T-helper 2 cell (primary cell): ENCODE results near the gene AP1AR.

Experiments
- DNase-seq, 5 experiments: peaks; one replicate each; pipeline versions ENCODE4 v3.0.0 to v3.0.0-alpha.2; 2012 to 2022

The AP1AR gene

DNA sequence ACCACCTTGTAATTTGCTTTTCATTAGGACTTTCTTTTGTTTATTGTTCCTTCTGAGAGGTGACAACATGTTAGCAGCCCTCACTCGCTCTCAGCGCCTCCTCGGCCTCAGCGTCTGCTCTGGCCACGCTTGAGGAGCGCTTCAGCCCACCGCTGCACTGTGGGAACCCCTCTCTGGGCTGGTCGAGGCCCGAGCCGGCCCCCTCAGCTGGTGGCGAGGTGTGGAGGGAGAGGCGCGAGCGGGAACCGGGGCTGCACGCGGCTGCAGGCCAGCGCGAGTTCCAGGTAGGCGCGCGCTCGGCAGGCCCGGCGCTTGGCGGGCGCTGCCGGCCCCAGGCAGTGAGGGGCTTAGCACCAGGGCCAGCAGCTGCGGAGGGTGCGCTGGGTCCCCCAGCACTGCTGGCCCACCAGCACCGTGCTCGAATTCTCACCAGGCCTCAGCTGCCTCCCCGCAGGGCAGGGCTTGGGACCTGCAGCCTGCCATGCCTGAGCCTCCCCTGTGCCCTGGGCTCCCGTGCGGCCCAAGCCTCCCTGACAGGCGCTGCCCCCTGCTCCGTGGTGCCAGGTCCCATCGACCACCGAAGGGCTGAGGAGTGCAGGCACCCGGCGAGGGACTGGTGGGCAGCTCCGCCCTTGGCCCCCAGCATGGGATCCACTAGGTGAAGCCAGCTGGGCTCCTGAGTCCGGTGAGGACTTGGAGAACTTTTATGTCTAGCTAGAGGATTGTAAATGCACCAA lies 9.2 kb upstream of the AP1AR start:
- no peak for DNase-seq

GRCh38 chr4:112225157-112225556 lies 6.4 kb upstream of the AP1AR start:
- no peak for DNase-seq

GRCh38 chr4:112230879-112231778 lies 458 bp upstream of the AP1AR start:
- DNase-seq = peak; percentile 94 to 97 (median 95)

DNA sequence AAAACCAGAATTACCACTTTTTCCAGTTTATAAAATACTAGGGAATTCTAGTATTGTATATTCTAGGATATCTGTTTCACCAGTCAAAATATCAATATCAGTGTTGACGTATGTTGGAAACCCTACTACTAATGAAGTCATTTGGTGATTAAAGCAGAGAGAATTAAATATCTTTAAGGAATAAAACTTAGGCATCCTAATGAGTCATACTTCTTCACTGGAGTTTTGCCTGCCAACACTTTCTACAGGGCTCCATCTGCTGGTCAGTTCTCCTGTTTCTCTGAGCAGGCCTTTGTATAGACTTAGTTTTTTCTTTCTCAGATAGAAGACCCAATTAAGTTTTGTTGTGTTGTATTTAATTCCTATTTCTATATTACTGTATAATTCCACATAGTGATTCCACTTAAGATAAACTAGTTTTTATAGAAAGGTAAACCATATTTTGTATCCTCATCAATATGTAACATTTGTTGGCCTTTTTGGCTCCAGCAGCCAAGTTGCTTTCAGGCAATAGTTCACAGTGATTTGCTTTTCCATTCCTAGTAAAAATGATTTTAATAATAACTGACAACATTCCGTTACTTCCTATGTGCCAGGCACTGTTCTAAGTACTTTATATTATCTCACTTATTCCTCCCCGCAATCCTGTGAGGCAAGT lies 3.5 kb downstream of the AP1AR start:
- DNase-seq = peak in 3 of 5 experiments; percentile 18 to 71 (median 37)

GRCh38 chr4:112236040-112236439 lies 4.5 kb downstream of the AP1AR start:
- DNase-seq = no peak

GRCh38 chr4:112238833-112239232 lies 7.2 kb downstream of the AP1AR start:
- no peak for DNase-seq

GRCh38 chr4:112245383-112245782 lies 13.8 kb downstream of the AP1AR start:
- DNase-seq = no peak

GRCh38 chr4:112247021-112247420 lies 15.4 kb downstream of the AP1AR start:
- DNase-seq = no peak

DNA sequence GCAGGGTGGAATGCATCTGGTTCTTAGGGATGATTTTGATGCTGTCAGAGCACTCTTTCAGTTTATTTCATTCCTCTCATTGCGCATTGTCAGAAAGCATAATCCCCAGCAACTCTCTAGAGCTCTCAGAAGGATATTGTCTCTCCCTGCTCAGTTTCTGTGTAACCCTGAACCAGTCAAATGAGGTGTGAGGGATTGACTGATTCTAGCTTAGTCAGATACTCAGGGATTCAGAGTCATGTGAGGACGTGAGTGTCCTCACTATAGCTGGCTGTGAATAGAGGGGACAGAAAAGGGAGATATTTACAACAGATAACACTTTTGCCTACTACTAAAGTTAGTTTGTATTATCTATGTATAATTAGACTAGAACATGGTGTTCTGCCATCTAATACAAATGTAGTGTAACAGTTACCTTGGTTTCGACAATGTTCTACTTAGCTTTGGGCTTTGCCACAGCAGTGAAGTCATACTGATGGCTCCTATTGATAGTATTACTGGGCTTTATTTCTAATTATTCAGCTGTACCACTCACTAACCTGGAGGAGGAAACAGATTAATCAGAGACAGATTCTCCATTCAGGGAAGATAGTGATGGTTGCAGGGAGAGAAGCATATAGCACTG lies 19.5 kb downstream of the AP1AR start:
- no peak for DNase-seq

GRCh38 chr4:112252234-112252633 lies 20.6 kb downstream of the AP1AR start:
- DNase-seq = no peak

DNA sequence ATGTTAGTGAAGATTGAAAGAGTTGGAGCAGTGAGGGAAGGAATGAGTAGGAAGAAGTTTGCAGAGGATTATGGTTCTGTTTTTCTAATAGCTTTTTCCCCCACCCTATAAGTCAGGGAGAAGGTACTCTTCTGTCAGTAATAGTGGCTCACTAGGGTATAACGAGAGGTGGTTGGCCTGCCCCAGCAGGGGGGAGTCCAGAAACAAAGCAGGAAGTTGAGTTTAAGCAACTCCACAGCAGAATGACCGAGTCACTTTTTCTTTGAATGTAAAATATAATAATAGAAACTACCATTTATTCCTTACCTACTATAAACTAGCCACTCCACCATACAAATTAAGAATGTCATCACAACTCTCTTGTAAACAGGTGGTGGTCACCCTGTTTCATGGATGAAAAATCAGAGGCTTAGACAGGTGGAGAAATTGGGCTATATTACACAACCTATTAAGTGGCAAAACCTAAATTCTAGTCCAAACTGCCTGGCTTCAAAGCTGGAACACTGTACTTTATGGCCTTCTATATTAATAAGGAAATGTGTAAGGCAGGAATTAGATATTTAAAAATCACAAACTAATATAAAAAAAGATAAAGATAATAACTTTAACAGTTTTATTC lies 21.9 kb downstream of the AP1AR start:
- no peak for DNase-seq

GRCh38 chr4:112257098-112257497 lies 25.5 kb downstream of the AP1AR start:
- DNase-seq = no peak

DNA sequence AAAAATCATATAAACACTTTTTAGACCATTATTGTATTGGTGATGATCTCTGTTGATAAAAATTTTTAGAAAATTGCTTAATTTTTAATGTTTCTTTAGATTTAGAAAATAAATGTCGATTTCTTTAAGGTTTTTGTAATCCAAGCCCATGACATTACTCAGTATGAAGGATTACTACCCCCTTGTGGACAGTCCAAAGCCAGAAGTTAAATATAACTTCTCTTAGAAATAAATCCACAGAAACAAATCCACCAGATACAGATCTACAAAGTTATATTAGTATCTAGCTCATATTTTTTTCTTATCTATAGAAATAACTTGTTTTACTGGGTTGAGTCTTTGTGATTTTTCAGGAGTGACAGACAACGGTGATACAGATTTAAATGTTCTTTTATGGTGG lies 35.2 kb downstream of the AP1AR start:
- DNase-seq = peak in 1 of 5 experiments; percentile 25

GRCh38 chr4:112270051-112270450 lies 38.5 kb downstream of the AP1AR start:
- no peak for DNase-seq

DNA sequence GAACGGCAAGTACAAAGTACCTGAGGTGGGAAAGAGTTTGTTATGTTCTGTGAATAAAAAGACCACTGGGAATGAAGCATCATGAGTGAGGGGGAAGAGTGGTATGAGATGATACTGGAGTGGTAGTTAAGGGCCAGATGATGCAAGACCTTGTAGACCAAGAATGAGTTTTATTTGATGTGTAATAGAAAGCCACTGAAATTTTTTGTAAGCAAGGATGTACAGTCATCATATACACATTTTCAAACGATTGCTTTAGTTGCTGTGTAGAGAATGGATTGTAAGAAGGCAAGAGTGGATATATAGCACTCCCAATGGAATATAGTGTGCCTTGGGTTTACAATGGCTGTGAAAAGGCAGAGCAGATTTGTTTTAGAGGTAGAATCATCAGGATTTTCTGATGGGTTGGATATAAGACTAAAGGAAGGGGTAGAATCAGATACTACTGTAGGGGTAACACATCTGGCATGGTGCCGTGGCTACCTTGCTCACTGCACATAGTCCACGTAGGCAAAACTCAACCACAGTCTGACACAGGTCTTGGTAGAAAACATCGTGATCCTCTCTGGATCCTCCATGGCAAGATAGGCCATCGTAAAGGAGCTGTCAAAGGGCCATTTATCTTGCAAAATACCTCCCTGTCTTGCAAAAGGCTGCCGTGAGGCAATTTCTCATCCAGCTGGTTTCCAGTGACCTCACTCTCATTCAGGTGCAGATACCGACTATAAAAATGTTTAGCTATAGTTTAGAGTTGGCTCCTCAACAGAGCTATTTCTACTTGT lies 39.2 kb downstream of the AP1AR start:
- no peak for DNase-seq

- no peak for DNase-seq
These were observed 40.7 kb downstream of the AP1AR start for GRCh38 chr4:112272292-112272691.

DNA sequence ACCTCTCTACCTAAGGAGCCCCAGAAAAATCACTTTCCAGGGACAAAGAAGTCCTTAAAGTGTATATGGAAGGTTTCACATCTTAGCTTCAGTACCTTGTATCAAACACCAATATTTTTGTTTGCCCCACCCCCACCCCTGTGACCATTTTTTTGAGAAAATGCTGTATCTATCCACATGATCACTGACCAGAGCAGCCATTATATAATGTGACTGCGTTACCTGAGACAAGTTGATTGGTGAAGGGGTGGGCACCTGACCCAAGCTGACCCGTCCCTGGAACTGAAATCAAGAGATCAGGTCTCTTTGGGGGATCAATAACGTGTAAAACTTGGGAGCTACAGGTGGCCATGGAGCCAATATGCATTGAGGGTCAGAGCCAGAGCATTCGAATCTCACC lies 43.4 kb downstream of the AP1AR start:
- DNase-seq = no peak

- DNase-seq = no peak
These were observed 44.5 kb downstream of the AP1AR start for GRCh38 chr4:112276113-112276512.

GRCh38 chr4:112277220-112277619 lies 45.6 kb downstream of the AP1AR start:
- peak in 1 of 5 experiments; percentile 13 for DNase-seq

GRCh38 chr4:112277705-112278448 lies 46.3 kb downstream of the AP1AR start:
- DNase-seq = no peak
